ENCODE data around the gene TGFB2. TPM values are rescaled to one million over a fixed set of nuclear protein-coding genes. Genes with fewer than 3 reads are reported as not detected.

TGFB2 gene
- total RNA-seq, 1 donor from 2014 or later: 10.2 TPM

DNA sequence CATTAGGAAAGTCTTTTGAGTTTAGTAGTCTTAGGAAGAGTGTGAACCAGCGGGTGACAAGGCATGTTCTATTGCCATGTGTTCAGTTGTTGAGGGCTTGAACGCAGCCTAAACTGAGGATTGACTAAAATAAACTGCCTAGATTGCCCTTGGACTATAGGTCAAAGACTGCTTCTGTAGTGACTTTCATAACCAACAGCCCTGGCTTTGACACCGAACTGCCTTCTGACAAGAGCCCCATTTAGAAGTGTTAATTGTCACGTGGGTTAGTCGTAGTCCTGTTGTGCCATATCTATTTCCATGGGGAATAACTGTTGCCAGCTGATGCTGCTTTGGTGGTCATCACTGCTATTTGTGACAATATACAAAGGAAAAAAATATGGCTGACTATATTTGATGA is 90.4 kb downstream of the TGFB2 start:
- Histone ChIP-seq H3K27ac (no peak overlapping the region), H3K9me3 (no peaks in the 10 kb centered on the region), H3K27me3 (ENCODE audit: low read depth) (no peaks in the 10 kb centered on the region), H3K4me3 (no peak overlapping the region), H3K36me3 (peaks cover 14% of the 10 kb centered on the region), H3K4me1 (no peaks in the 10 kb centered on the region)
- intact Hi-C loops (cut with DNase I): no loop called here
- DNase-seq (no peak), ATAC-seq (no peak)
- no peak for TF ChIP-seq CTCF (IDR thresholded peaks at IDR 0.05)

DNA sequence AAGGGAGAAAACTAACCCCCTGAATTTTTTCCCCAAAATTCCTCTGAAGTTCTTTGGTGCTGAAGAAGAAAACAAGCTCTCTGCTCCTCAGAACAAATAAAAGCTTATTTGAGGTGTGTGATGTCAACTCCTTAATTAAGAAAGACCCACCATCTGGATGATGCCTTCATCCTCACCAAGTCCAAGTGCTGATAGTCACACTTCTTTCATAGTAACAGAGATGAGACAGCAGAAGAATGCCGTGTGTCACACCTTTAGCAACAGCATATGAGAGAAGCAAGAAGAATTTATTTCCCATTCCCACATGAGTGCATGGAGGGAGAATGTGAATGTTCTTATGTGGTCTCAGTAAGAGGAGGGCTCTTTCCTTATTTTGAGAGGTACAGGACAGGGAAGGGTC is 91.2 kb downstream of the TGFB2 start:
- H3K4me3 ChIP-seq: no peak overlapping the region
- intact Hi-C loops (cut with DNase I): no loop called here
- no peaks in the 10 kb centered on the region for H3K27me3 ChIP-seq (ENCODE audit: low read depth)
- no peaks in the 10 kb centered on the region for H3K4me1 ChIP-seq
- H3K27ac ChIP-seq: no peak overlapping the region
- peaks cover 14% of the 10 kb centered on the region for H3K36me3 ChIP-seq
- ATAC-seq (no peak), DNase-seq (no peak)
- TF ChIP-seq CTCF (IDR thresholded peaks at IDR 0.05): no peak
- H3K9me3 ChIP-seq: no peaks in the 10 kb centered on the region

DNA sequence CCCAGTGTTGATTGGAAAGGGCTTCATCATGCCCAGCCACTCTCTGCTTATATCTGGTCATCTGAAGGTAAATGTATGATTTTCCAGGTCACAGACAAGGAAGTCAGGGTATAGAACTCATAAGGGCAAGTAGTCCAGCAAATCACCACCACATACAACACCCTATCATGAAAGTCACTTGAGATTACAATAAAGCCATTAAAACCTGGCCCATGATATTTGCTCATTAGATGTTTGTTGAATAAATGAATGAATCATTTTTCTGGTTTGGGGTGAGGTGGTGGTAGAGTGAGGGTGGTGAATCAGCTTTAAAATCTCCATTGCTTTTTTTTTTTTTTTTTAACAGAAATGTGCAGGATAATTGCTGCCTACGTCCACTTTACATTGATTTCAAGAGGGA is 91.9 kb downstream of the TGFB2 start:
- DNase-seq (no peak), ATAC-seq (no peak)
- intact Hi-C loops (cut with DNase I): no loop called here
- Histone ChIP-seq H3K36me3 (peaks cover 14% of the 10 kb centered on the region), H3K27ac (no peak overlapping the region), H3K9me3 (no peaks in the 10 kb centered on the region), H3K27me3 (ENCODE audit: low read depth) (no peaks in the 10 kb centered on the region), H3K4me1 (no peaks in the 10 kb centered on the region), H3K4me3 (no peak overlapping the region)
- no peak for TF ChIP-seq CTCF (IDR thresholded peaks at IDR 0.05)

DNA sequence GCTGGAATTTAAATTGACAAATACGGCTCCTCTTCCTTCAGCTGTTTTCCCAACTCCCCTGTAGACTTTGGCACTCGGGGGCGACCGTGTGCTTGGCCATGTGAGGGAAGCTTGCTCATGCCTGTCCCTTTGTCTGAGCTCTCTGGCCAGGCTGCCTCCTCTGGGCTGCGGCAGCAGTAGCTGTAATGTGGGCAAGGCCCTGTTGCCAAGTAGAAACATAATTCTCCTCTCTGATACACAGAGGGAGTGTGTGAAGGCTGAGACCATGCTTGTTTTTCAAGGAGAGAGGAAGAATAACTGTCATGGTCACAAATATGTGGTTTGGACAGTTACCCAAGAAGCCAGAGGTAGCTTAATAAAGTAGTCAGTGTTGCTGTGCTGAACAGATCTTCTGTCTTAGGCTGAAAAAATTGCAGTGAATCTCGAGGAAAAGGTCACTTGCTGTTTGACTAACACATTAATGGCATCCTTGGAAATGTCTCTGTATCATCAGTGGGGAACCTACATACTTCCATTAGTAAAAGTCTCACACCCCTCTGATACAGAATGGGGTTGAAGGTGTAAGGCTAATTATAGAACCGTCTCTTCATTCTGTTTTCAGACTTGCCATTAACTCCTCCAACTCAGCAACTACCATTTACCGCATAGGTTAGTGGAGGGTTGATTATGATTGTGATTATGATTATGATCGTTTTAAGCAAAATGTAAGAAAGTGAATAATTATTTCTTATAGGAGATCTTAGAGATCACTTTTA is 94.6 kb downstream of the TGFB2 start:
- DNase-seq: no peak
- Histone ChIP-seq H3K27ac (no peak overlapping the region), H3K36me3 (peaks cover 6% of the 10 kb centered on the region), H3K4me3 (no peak overlapping the region), H3K4me1 (no peaks in the 10 kb centered on the region), H3K27me3 (ENCODE audit: low read depth) (no peaks in the 10 kb centered on the region), H3K9me3 (no peaks in the 10 kb centered on the region)
- intact Hi-C loops (cut with DNase I): no loop called here
- no peak for ATAC-seq
- no peak for TF ChIP-seq CTCF (IDR thresholded peaks at IDR 0.05)

DNA sequence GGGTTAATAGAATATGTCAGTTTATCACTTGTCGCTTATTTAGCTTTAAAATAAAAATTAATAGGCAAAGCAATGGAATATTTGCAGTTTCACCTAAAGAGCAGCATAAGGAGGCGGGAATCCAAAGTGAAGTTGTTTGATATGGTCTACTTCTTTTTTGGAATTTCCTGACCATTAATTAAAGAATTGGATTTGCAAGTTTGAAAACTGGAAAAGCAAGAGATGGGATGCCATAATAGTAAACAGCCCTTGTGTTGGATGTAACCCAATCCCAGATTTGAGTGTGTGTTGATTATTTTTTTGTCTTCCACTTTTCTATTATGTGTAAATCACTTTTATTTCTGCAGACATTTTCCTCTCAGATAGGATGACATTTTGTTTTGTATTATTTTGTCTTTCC is 98.1 kb downstream of the TGFB2 start:
- Histone ChIP-seq H3K4me3 (no peak overlapping the region), H3K36me3 (no peaks in the 10 kb centered on the region), H3K4me1 (no peaks in the 10 kb centered on the region), H3K27me3 (ENCODE audit: low read depth) (no peaks in the 10 kb centered on the region), H3K9me3 (no peaks in the 10 kb centered on the region), H3K27ac (no peak overlapping the region)
- TF ChIP-seq CTCF (IDR thresholded peaks at IDR 0.05): no peak
- ATAC-seq: no peak
- intact Hi-C loops (cut with DNase I): no loop called here
- no peak for DNase-seq

Measured in lower lobe of right lung (tissue), 2 donors.